CD14-positive monocyte (primary cell): ENCODE measurements around the gene CADM1. TPM values are rescaled to one million over a fixed set of nuclear protein-coding genes. Genes with fewer than 3 reads are reported as not detected.

Experiments used
- DNase-seq, 3 donors: peaks; one replicate each; pipeline ENCODE4 v3.0.0-alpha.2; 2011 to 2022
- H2AFZ ChIP-seq: 2 replicates; pipeline ENCODE4 v1.6.0; 2012; ENCODE audit warnings: mild to moderate bottlenecking, low read depth, low read length, inconsistent platforms; ENCODE audit not compliant: insufficient read depth, poor library complexity, severe bottlenecking
- H3K27ac ChIP-seq, 2 donors: 1 replicate in 1 of 2; 2 replicates in 1 of 2; pipeline ENCODE4 v1.5.1; 2012 to 2013; ENCODE audit warnings: low read length in 2 of 2, control low read depth in 1 of 2, inconsistent platforms in 1 of 2, low read depth in 1 of 2, mild to moderate bottlenecking in 1 of 2
- H3K27me3 ChIP-seq, 2 donors: one replicate each; pipeline versions ENCODE4 v1.6.0 to v1.6.1; 2011 to 2013; ENCODE audit warnings: low read length in 2 of 2; ENCODE audit not compliant: control insufficient read depth in 2 of 2, insufficient read depth in 2 of 2
- H3K36me3 ChIP-seq, 2 donors: replicated peaks in 1 of 2; 1 replicate in 1 of 2; 2 replicates in 1 of 2; pipeline versions ENCODE4 v1.5.1 to v1.6.1; 2012 to 2013; ENCODE audit warnings: low read length in 2 of 2, control low read depth in 1 of 2, inconsistent platforms in 1 of 2, mild to moderate bottlenecking in 1 of 2; ENCODE audit not compliant: insufficient read depth in 2 of 2, control insufficient read depth in 1 of 2
- H3K4me1 ChIP-seq, 2 donors: 1 replicate in 1 of 2; 2 replicates in 1 of 2; pipeline versions ENCODE4 v1.5.1 to v1.6.1; 2012 to 2013; ENCODE audit warnings: low read length in 2 of 2, control low read depth in 1 of 2, inconsistent platforms in 1 of 2, mild to moderate bottlenecking in 1 of 2, moderate library complexity in 1 of 2; ENCODE audit not compliant: insufficient read depth in 2 of 2, control insufficient read depth in 1 of 2
- H3K4me2 ChIP-seq: replicated peaks from 2 replicates; pipeline ENCODE3; 2012; ENCODE audit warnings: low read length, moderate library complexity, mild to moderate bottlenecking; ENCODE audit not compliant: poor library complexity, severe bottlenecking; ENCODE audit errors: extremely low read depth
- H3K4me3 ChIP-seq, 3 experiments: fragments of 200-600 bp in 1 of 3; sonication (generic) in 1 of 3; replicated peaks in 1 of 3; 1 replicate in 2 of 3; 2 replicates in 1 of 3; pipeline ENCODE4 v1.5.1; 2011 to 2013; ENCODE audit warnings: low read length in 3 of 3, mild to moderate bottlenecking in 3 of 3, control low read depth in 2 of 3, low read depth in 2 of 3, inconsistent platforms in 1 of 3, moderate library complexity in 1 of 3
- H3K79me2 ChIP-seq: 2 replicates; pipeline ENCODE4 v1.6.0; 2012; ENCODE audit warnings: mild to moderate bottlenecking, control low read depth, inconsistent platforms, low read length, moderate library complexity; ENCODE audit not compliant: insufficient read depth
- H3K9ac ChIP-seq: 2 replicates; pipeline ENCODE4 v1.6.0; 2017; ENCODE audit warnings: low read length, mild to moderate bottlenecking; ENCODE audit not compliant: insufficient read depth, poor library complexity, severe bottlenecking
- H3K9me3 ChIP-seq, 2 donors: replicated peaks in 1 of 2; 1 replicate in 1 of 2; 2 replicates in 1 of 2; pipeline versions ENCODE4 v1.5.1 to v1.6.1; 2012 to 2013; ENCODE audit warnings: low read length in 2 of 2, control low read depth in 1 of 2; ENCODE audit not compliant: control insufficient read depth in 1 of 2, insufficient read depth in 1 of 2
- H4K20me1 ChIP-seq: 2 replicates; pipeline ENCODE4 v1.6.0; 2012; ENCODE audit warnings: mild to moderate bottlenecking, low read length, control low read depth, moderate library complexity; ENCODE audit not compliant: insufficient read depth
- H3K27ac Mint-ChIP-seq, 7 donors: one replicate each; pipeline ENCODE4 v1.8.0; 2020; ENCODE audit warnings: mild to moderate bottlenecking in 7 of 7, mixed read lengths in 7 of 7, moderate library complexity in 6 of 7, inconsistent platforms in 2 of 7
- H3K27me3 Mint-ChIP-seq, 3 donors: one replicate each; pipeline ENCODE4 v1.8.0; 2021 to 2022; ENCODE audit warnings: low read depth in 3 of 3, mild to moderate bottlenecking in 3 of 3, mixed read lengths in 3 of 3, moderate library complexity in 3 of 3, inconsistent platforms in 1 of 3
- H3K36me3 Mint-ChIP-seq, 2 donors: one replicate each; pipeline ENCODE4 v1.8.0; 2020; ENCODE audit warnings: mixed read lengths in 2 of 2, inconsistent platforms in 1 of 2, mild to moderate bottlenecking in 1 of 2
- H3K4me1 Mint-ChIP-seq: one replicate; pipeline ENCODE4 v1.8.0; 2020; ENCODE audit warnings: mild to moderate bottlenecking, mixed read lengths
- H3K4me3 Mint-ChIP-seq, 2 donors: one replicate each; pipeline ENCODE4 v1.8.0; 2020; ENCODE audit warnings: mild to moderate bottlenecking in 2 of 2, mixed read lengths in 2 of 2, moderate library complexity in 1 of 2
- H3K9me3 Mint-ChIP-seq, 7 donors: one replicate each; pipeline ENCODE4 v1.8.0; 2020 to 2022; ENCODE audit warnings: mixed read lengths in 7 of 7, mild to moderate bottlenecking in 6 of 7, moderate library complexity in 6 of 7, inconsistent platforms in 2 of 7
- CTCF ChIP-seq: fragments of 200-600 bp; IDR thresholded peaks from one replicate; pipeline ENCODE4 v1.8.0; 2022; ENCODE audit warnings: antibody characterized with exemption, mild to moderate bottlenecking
- WGBS: methylation state at CpG from one replicate; pipeline ENCODE4 v1.1.5; 2013; ENCODE audit warnings: missing lambda C conversion rate; ENCODE audit not compliant: insufficient coverage; 5-methylcytosine and 5-hydroxymethylcytosine counted together
- intact Hi-C, 2 donors: fragments of 100-400 bp; cut with micrococcal nuclease; formaldehyde crosslinking; loops; one replicate each; pipeline versions ENCODE4 v1.15.0 to v1.15.1; 2023
- polyA plus RNA-seq, 3 donors: library from polyadenylated mRNA; depleted of rRNA in 1 of 3; unstranded in 2 of 3; stranded (reverse) in 1 of 3; fragments of 300-500 nt in 2 of 3; fragments of >200 nt in 1 of 3; fragmentation: Illumina TruSeq in 2 of 3; gene quantifications; 1 replicate in 2 of 3; 2 replicates in 1 of 3; pipeline ENCODE4 v1.2.3, GENCODE V29; 2012 to 2021

Gene CADM1
- polyA plus RNA-seq, 3 donors, result not detected

- Mint-ChIP-seq H3K9me3 (no peaks in the 10 kb centered on the region), H3K36me3 (no peaks in the 10 kb centered on the region), H3K4me3 (no peak overlapping the region), H3K4me1 (no peaks in the 10 kb centered on the region), H3K27me3 (peaks cover 0 to 3% (median 1%) of the 10 kb centered on the region in 3 donors), H3K27ac (no peak overlapping the region)
- TF ChIP-seq CTCF, result no peak
- no peak for DNase-seq
- no peaks in the 10 kb centered on the region for H4K20me1 ChIP-seq
- intact Hi-C loops, result no loop called here
- no peaks in the 10 kb centered on the region for H3K79me2 ChIP-seq
- no peak overlapping the region for H2AFZ ChIP-seq
- no peaks in the 10 kb centered on the region for H3K4me1 ChIP-seq
- no peaks in the 10 kb centered on the region for H3K27me3 ChIP-seq
- H3K27ac ChIP-seq, result no peak overlapping the region
- no peak overlapping the region for H3K4me2 ChIP-seq
- no CpG with 5 or more reads among the region's 4 CpGs for WGBS
- H3K4me3 ChIP-seq, result no peak overlapping the region
- no peak overlapping the region for H3K9ac ChIP-seq
- H3K36me3 ChIP-seq, result no peaks in the 10 kb centered on the region
- no peaks in the 10 kb centered on the region for H3K9me3 ChIP-seq
These were observed 126.3 kb downstream of the CADM1 start for GRCh38 chr11:115377882-115378296.

GRCh38 chr11:115368616-115369015 is 135.6 kb downstream of the CADM1 start:
- no peaks in the 10 kb centered on the region for H3K4me1 Mint-ChIP-seq
- H4K20me1 ChIP-seq, result no peaks in the 10 kb centered on the region
- H3K4me3 Mint-ChIP-seq, result no peak overlapping the region
- no peaks in the 10 kb centered on the region for H3K9me3 Mint-ChIP-seq
- DNase-seq, result no peak
- H3K79me2 ChIP-seq, result no peaks in the 10 kb centered on the region
- H3K9me3 ChIP-seq, result no peaks in the 10 kb centered on the region
- no peaks in the 10 kb centered on the region for H3K36me3 Mint-ChIP-seq
- H3K27ac Mint-ChIP-seq, result no peak overlapping the region
- no peak for TF ChIP-seq CTCF
- no peak overlapping the region for H2AFZ ChIP-seq
- H3K4me3 ChIP-seq, result no peak overlapping the region
- no peak overlapping the region for H3K4me2 ChIP-seq
- no peak overlapping the region for H3K27ac ChIP-seq
- no peaks in the 10 kb centered on the region for H3K36me3 ChIP-seq
- intact Hi-C loops, result no loop called here
- H3K4me1 ChIP-seq, result no peaks in the 10 kb centered on the region
- H3K27me3 ChIP-seq, result no peaks in the 10 kb centered on the region
- no peak overlapping the region for H3K9ac ChIP-seq
- H3K27me3 Mint-ChIP-seq, result peaks cover 0 to 3% (median 1%) of the 10 kb centered on the region in 3 donors
